Neuronal stem cell (in vitro differentiated cells): ENCODE data around the gene AOC2.

Experiments
- DNase-seq: peaks from one replicate; pipeline ENCODE4 v3.0.0-alpha.2; 2013; ENCODE audit warnings: low spot score
- H2AFZ ChIP-seq: one replicate; pipeline ENCODE4 v1.6.1; 2013; ENCODE audit warnings: mild to moderate bottlenecking, low read length, inconsistent platforms
- H2AK5ac ChIP-seq: 2 replicates; pipeline ENCODE4 v1.6.1; 2013; ENCODE audit warnings: low read depth, mild to moderate bottlenecking, inconsistent platforms, low read length, moderate library complexity, mixed read lengths
- H2BK120ac ChIP-seq: 2 replicates; pipeline ENCODE4 v1.6.1; 2013; ENCODE audit warnings: low read depth, mild to moderate bottlenecking, inconsistent platforms, low read length, moderate library complexity, mixed read lengths
- H2BK12ac ChIP-seq: one replicate; pipeline ENCODE4 v1.6.1; 2013; ENCODE audit warnings: low read length, inconsistent platforms
- H2BK15ac ChIP-seq: 2 replicates; pipeline ENCODE4 v1.6.1; 2013; ENCODE audit warnings: mild to moderate bottlenecking, low read length, inconsistent platforms, mixed read lengths
- H2BK5ac ChIP-seq: one replicate; pipeline ENCODE4 v1.6.1; 2013; ENCODE audit warnings: inconsistent platforms, mild to moderate bottlenecking, low read length, moderate library complexity
- H3K14ac ChIP-seq: one replicate; pipeline ENCODE4 v1.6.1; 2013; ENCODE audit warnings: low read length, inconsistent platforms
- H3K18ac ChIP-seq: 2 replicates; pipeline ENCODE4 v1.6.1; 2013; ENCODE audit warnings: low read length, inconsistent platforms
- H3K23ac ChIP-seq: 2 replicates; pipeline ENCODE4 v1.6.1; 2013; ENCODE audit warnings: low read depth, mild to moderate bottlenecking, mixed read lengths, low read length, inconsistent platforms; ENCODE audit not compliant: poor library complexity
- H3K27ac ChIP-seq: replicated peaks from 3 replicates; pipeline ENCODE4 v1.5.1; 2013; ENCODE audit warnings: low read length, inconsistent platforms
- H3K27me3 ChIP-seq, 3 experiments: 2 replicates each; pipeline ENCODE4 v1.6.1; 2013; ENCODE audit warnings: low read length in 3 of 3, mild to moderate bottlenecking in 2 of 3, inconsistent platforms in 1 of 3, low read depth in 1 of 3, mixed read lengths in 1 of 3, moderate library complexity in 1 of 3; ENCODE audit not compliant: control insufficient read depth in 3 of 3, insufficient read depth in 3 of 3
- H3K36me3 ChIP-seq, 2 donors: replicated peaks in 1 of 2; 2 replicates each; pipeline ENCODE4 v1.6.1; 2013; ENCODE audit warnings: low read length in 2 of 2; ENCODE audit not compliant: control insufficient read depth in 2 of 2, insufficient read depth in 2 of 2
- H3K4ac ChIP-seq: 2 replicates; pipeline ENCODE4 v1.6.1; 2013; ENCODE audit warnings: inconsistent platforms, mild to moderate bottlenecking, low read length, moderate library complexity
- H3K4me1 ChIP-seq, 2 donors: 1 replicate in 1 of 2; 2 replicates in 1 of 2; pipeline ENCODE4 v1.6.1; 2013; ENCODE audit warnings: low read length in 2 of 2, low read depth in 1 of 2; ENCODE audit not compliant: control insufficient read depth in 2 of 2, insufficient read depth in 1 of 2
- H3K4me2 ChIP-seq: one replicate; pipeline ENCODE4 v1.6.1; 2013; ENCODE audit warnings: mild to moderate bottlenecking, low read length, inconsistent platforms; ENCODE audit not compliant: insufficient read depth, poor library complexity, severe bottlenecking
- H3K4me3 ChIP-seq, 2 donors: 2 replicates each; pipeline ENCODE4 v1.5.1; 2013; ENCODE audit warnings: low read length in 2 of 2, mild to moderate bottlenecking in 2 of 2, inconsistent platforms in 1 of 2, moderate library complexity in 1 of 2
- H3K79me1 ChIP-seq: one replicate; pipeline ENCODE4 v1.6.1; 2013; ENCODE audit warnings: low read depth, mild to moderate bottlenecking, inconsistent platforms, low read length, moderate library complexity
- H3K9ac ChIP-seq: one replicate; pipeline ENCODE4 v1.6.1; 2013; ENCODE audit warnings: mild to moderate bottlenecking, low read depth, low read length, inconsistent platforms; ENCODE audit not compliant: poor library complexity
- H3K9me3 ChIP-seq, 2 donors: replicated peaks in 1 of 2; 2 replicates each; pipeline versions ENCODE3 to v1.6.1; 2013; ENCODE audit warnings: low read length in 2 of 2, mild to moderate bottlenecking in 2 of 2, inconsistent platforms in 1 of 2, low read depth in 1 of 2, mixed read lengths in 1 of 2, moderate library complexity in 1 of 2; ENCODE audit not compliant: control insufficient read depth in 2 of 2, insufficient read depth in 1 of 2
- H4K8ac ChIP-seq: one replicate; pipeline ENCODE4 v1.6.1; 2013; ENCODE audit warnings: low read depth, mild to moderate bottlenecking, inconsistent platforms, low read length, moderate library complexity
- H4K91ac ChIP-seq: one replicate; pipeline ENCODE4 v1.6.1; 2013; ENCODE audit warnings: low read length, low read depth, mild to moderate bottlenecking, inconsistent platforms; ENCODE audit not compliant: poor library complexity
- WGBS, 2 donors: extraction: QIAGEN DNeasy Blood & Tissue Kit; methylation state at CpG; one replicate each; pipeline ENCODE4 v1.1.7; 2013; ENCODE audit warnings: missing lambda C conversion rate in 2 of 2, mixed read lengths in 1 of 2; ENCODE audit not compliant: insufficient read length in 2 of 2, insufficient replicate concordance in 1 of 2; ENCODE audit errors: extremely low coverage in 2 of 2; 5-methylcytosine and 5-hydroxymethylcytosine counted together

Gene AOC2

DNA sequence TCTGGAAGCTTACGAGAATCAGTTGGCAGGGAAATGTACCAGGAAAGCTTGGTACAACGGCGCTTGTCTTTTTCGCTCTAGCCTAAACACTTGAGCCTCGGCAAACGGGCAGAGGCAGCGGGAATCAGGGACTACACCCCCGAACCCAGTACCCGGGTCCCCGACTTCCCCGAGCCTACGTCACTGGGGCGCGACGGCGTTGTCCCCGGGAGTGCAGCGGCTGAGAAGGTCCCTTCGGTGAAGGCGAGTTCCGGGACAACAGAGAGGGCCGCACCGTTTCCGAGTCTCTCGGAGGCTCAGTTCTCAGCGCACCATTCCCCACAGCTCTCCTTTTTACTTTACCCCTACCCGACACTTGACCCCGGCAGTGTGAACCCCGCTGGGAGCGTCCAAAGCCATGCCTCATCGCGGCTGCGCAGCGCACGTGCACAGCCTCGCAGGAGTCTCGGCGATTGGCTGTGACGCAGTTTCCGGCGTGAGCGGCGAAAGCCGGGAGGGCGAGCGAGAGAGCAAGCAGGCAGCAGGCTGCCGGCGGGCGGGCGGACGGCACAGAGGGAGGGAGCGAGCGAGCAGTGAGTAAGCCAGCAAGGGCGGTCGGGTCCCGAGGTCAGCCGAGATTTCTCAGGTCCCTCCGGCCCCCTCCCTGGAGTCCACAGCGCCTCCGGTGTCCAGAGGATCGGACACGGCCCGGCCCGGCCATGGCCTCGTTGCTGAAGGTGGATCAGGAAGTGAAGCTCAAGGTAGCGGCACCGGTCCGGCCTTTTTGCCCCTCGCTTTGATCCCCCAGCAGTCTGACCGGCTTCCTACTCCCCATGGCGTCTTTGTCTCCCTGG lies 11.2 kb upstream of the AOC2 start, which contains the start of gene PSME3:
TSS of gene PSME3 (plus strand) at position 464 of the 833 bp plus-strand sequence. CDS start at position 699, 235 bp downstream.
- H3K79me1 ChIP-seq: peaks cover 6% of the 10 kb centered on the region
- peak within 1 kb of the TSS; percentile 88 for H3K18ac ChIP-seq
- WGBS, 2 donors: no CpG with 5 or more reads among the region's 71 CpGs
- peak within 1 kb of the TSS; percentile 25 for H2AK5ac ChIP-seq
- no peaks in the 10 kb centered on the region for H3K9me3 ChIP-seq
- H2BK5ac ChIP-seq: peak within 1 kb of the TSS; percentile 71
- H2AFZ ChIP-seq: peak within 1 kb of the TSS; percentile 82
- H3K27me3 ChIP-seq: no peaks in the 10 kb centered on the region
- peak within 1 kb of the TSS; percentile 39 for H2BK120ac ChIP-seq
- peak within 1 kb of the TSS; percentile 28 for H3K27ac ChIP-seq
- peaks cover 4% of the 10 kb centered on the region in 2 donors for H3K4me1 ChIP-seq
- peak within 1 kb of the TSS; percentile 58 to 89 for H3K4me3 ChIP-seq
- no peak within 1 kb of the TSS for H4K8ac ChIP-seq
- DNase-seq: peak; percentile 85
- H3K4ac ChIP-seq: no peak within 1 kb of the TSS
- no peak within 1 kb of the TSS for H4K91ac ChIP-seq
- peak within 1 kb of the TSS; percentile 63 for H3K14ac ChIP-seq
- no peak within 1 kb of the TSS for H2BK15ac ChIP-seq
- H3K23ac ChIP-seq: peak within 1 kb of the TSS; percentile 99
- H2BK12ac ChIP-seq: peak within 1 kb of the TSS; percentile 46
- H3K9ac ChIP-seq: peak within 1 kb of the TSS; percentile 90
- H3K4me2 ChIP-seq: peak within 1 kb of the TSS; percentile 98
- peaks cover 20 to 34% of the 10 kb centered on the region in 2 donors for H3K36me3 ChIP-seq

DNA sequence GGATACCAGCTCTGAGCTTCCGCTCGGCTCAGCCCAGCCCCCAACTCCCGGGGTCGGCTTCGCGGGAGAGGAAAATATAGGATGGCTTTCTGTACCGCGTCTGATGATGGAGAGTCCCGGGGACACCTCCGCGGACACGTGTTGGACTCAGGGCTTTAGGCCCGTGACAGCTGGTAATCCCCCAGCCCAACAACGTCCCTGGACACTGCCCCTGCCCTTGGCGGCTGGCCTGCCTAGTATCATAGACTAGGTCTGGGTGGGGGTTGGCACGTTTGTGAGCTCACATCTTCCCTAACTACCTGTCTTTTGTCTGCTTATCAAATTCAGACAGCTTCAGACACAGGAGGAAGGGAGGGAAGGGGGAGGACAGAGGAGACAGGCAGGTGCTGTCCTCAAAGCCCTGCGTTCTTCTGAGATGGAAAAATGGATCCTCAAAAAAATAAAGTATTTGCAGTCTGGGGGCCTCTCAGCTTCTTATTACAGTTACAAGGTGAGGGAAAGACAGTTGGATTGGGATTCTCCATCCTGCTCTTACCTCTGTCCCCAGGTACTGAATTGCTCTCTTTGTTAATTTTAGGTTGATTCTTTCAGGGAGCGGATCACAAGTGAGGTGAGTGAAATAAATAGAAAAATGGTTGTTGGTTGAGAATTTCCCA lies 10.5 kb upstream of the AOC2 start:
- H2BK15ac ChIP-seq: no peak overlapping the region
- no peak overlapping the region for H3K18ac ChIP-seq
- peaks cover 25 to 42% of the 10 kb centered on the region in 2 donors for H3K36me3 ChIP-seq
- no peak overlapping the region for H3K27ac ChIP-seq
- no peak for DNase-seq
- peak overlapping the region; percentile 98 for H3K4me2 ChIP-seq
- WGBS, 2 donors: no CpG with 5 or more reads among the region's 18 CpGs
- peak overlapping the region; percentile 99 for H3K23ac ChIP-seq
- no peak overlapping the region for H4K91ac ChIP-seq
- H3K4ac ChIP-seq: no peak overlapping the region
- H2AFZ ChIP-seq: peak overlapping the region; percentile 82
- no peaks in the 10 kb centered on the region for H3K9me3 ChIP-seq
- H2BK12ac ChIP-seq: no peak overlapping the region
- peaks cover 6% of the 10 kb centered on the region for H3K79me1 ChIP-seq
- H2AK5ac ChIP-seq: peak overlapping the region; percentile 25
- H3K4me1 ChIP-seq: peaks cover 4% of the 10 kb centered on the region in 2 donors
- no peak overlapping the region for H2BK5ac ChIP-seq
- peak overlapping the region; percentile 48 for H3K14ac ChIP-seq
- no peak overlapping the region for H2BK120ac ChIP-seq
- H3K4me3 ChIP-seq: peak overlapping the region; percentile 58 to 89
- H4K8ac ChIP-seq: no peak overlapping the region
- no peaks in the 10 kb centered on the region for H3K27me3 ChIP-seq
- H3K9ac ChIP-seq: peak overlapping the region; percentile 90

GRCh38 chr17:42835732-42836131 lies 8.6 kb upstream of the AOC2 start:
- no peak overlapping the region for H3K23ac ChIP-seq
- no peak overlapping the region for H4K8ac ChIP-seq
- H4K91ac ChIP-seq: no peak overlapping the region
- H3K18ac ChIP-seq: no peak overlapping the region
- H3K79me1 ChIP-seq: peaks cover 6% of the 10 kb centered on the region
- H3K4me3 ChIP-seq: no peak overlapping the region
- H2BK5ac ChIP-seq: no peak overlapping the region
- H2BK12ac ChIP-seq: no peak overlapping the region
- no peak overlapping the region for H2AK5ac ChIP-seq
- no peak overlapping the region for H3K27ac ChIP-seq
- H2BK15ac ChIP-seq: no peak overlapping the region
- no peaks in the 10 kb centered on the region for H3K9me3 ChIP-seq
- H2BK120ac ChIP-seq: no peak overlapping the region
- H3K27me3 ChIP-seq: no peaks in the 10 kb centered on the region
- H2AFZ ChIP-seq: no peak overlapping the region
- no peak for DNase-seq
- H3K36me3 ChIP-seq: peaks cover 31 to 55% of the 10 kb centered on the region in 2 donors
- peaks cover 4% of the 10 kb centered on the region in 2 donors for H3K4me1 ChIP-seq
- no peak overlapping the region for H3K14ac ChIP-seq
- WGBS, 2 donors: no CpG with 5 or more reads among the region's 6 CpGs
- H3K4me2 ChIP-seq: no peak overlapping the region
- no peak overlapping the region for H3K4ac ChIP-seq
- H3K9ac ChIP-seq: no peak overlapping the region
